ENCODE measurements around the gene YPEL1. TPM values are rescaled to one million over a fixed set of nuclear protein-coding genes. Genes with fewer than 3 reads are reported as not detected.

Gene YPEL1
- total and polyA plus RNA-seq, 12 donors: 0.84 to 19.4 (median 3.0) TPM

- no peak for DNase-seq
- Histone ChIP-seq H3K4me1 (replicated peaks in 1 of 2) (peaks cover 12 to 14% of the 10 kb centered on the region in 2 donors), H3K27ac (no peak overlapping the region), H3K27me3 (no peaks in the 10 kb centered on the region), H3K36me3 (replicated peaks in 1 of 2) (peaks cover 0 to 4% of the 10 kb centered on the region in 2 donors), H3K4me3 (no peak overlapping the region), H3K9me3 (replicated peaks in 1 of 3) (no peaks in the 10 kb centered on the region)
- 90 to 99% (median 95%) methylated on average over 7 of the region's 7 CpGs for WGBS, 4 donors
- TF ChIP-seq CTCF (IDR thresholded peaks at IDR 0.05) (no peak), POLR2A (IDR thresholded peaks at IDR 0.05) (no peak)
- intact Hi-C loops (cut with DNase I): no loop called here
Observed at GRCh38 chr22:21650280-21650679, 85.3 kb downstream of the YPEL1 start.

MicroRNAs within 50 kb of the gene (microRNA counts, 767-probe panel; counts per million panel counts)
- microRNA hsa-miR-130b-3p: 0 counts per million in 2 donors
- 0 counts per million in 2 donors for microRNA hsa-miR-301b

Small RNA genes within 50 kb of the gene (microRNA-seq; reads per million reads assigned to microRNA genes)
- gene MIR130B: 151 to 309 (median 306) reads per million in 3 donors
- 1.1 to 1.7 (median 1.3) reads per million in 3 donors for gene MIR301B

Small RNA genes within 50 kb of the gene (small RNA-seq; reads per million reads assigned to genes)
- gene MIR301B (1.5 to 1.9 reads per million in 2 donors), gene RN7SL280P (0 reads per million in 2 donors)

Other genes with a start within 250 kb of the YPEL1 start
- 1 to 10 TPM in 1 of 9 donors, under 1 TPM in 6, not detected in 2; 0.19 to 2.5 (median 0.28) TPM for gene RIMBP3C, start 184.3 kb downstream of the YPEL1 start, total RNA-seq
- gene RIMBP3C, start 184.3 kb downstream of the YPEL1 start, polyA plus RNA-seq: under 1 TPM in 1 of 3 donors, not detected in 2; 0.18 TPM
- gene UBE2L3, start 168.1 kb downstream of the YPEL1 start, total RNA-seq: 10 to 100 TPM; 48.5 to 79.7 (median 57.9) TPM
- gene UBE2L3, start 168.1 kb downstream of the YPEL1 start, polyA plus RNA-seq: 100 to 1,000 TPM in 1 of 3 donors, 10 to 100 TPM in 2; 64.0 to 142 (median 66.1) TPM
- gene YDJC, start 105.8 kb downstream of the YPEL1 start, total RNA-seq: 10 to 100 TPM in 8 of 9 donors, 1 to 10 TPM in 1; 8.9 to 33.6 (median 17.4) TPM
- gene YDJC, start 105.8 kb downstream of the YPEL1 start, polyA plus RNA-seq: 10 to 100 TPM in 2 of 3 donors, 1 to 10 TPM in 1; 2.5 to 36.2 (median 31.2) TPM
- under 1 TPM in 7 of 9 donors, not detected in 2; 0.19 to 0.50 (median 0.28) TPM for gene CCDC116, start 103.0 kb downstream of the YPEL1 start, total RNA-seq
- gene CCDC116, start 103.0 kb downstream of the YPEL1 start, polyA plus RNA-seq: 1 to 10 TPM in 1 of 3 donors, under 1 TPM in 1, not detected in 1; 0.77 to 1.9 TPM
- gene SDF2L1, start 93.5 kb downstream of the YPEL1 start, total RNA-seq: 10 to 100 TPM; 14.0 to 83.9 (median 27.4) TPM
- 10 to 100 TPM; 15.3 to 37.5 (median 19.1) TPM for gene SDF2L1, start 93.5 kb downstream of the YPEL1 start, polyA plus RNA-seq
- gene PPIL2, start 69.8 kb downstream of the YPEL1 start, total RNA-seq: 10 to 100 TPM; 32.2 to 58.1 (median 42.0) TPM
- gene PPIL2, start 69.8 kb downstream of the YPEL1 start, polyA plus RNA-seq: 10 to 100 TPM; 33.6 to 65.6 (median 61.7) TPM
- gene MAPK1, start 131.9 kb upstream of the YPEL1 start, total RNA-seq: 100 to 1,000 TPM in 5 of 9 donors, 10 to 100 TPM in 4; 63.3 to 201 (median 109) TPM
- 100 to 1,000 TPM in 1 of 3 donors, 10 to 100 TPM in 1, 1 to 10 TPM in 1; 9.6 to 142 (median 10.3) TPM for gene MAPK1, start 131.9 kb upstream of the YPEL1 start, polyA plus RNA-seq
- 10 to 100 TPM; 25.3 to 60.6 (median 45.3) TPM for gene PPM1F, start 217.1 kb upstream of the YPEL1 start, total RNA-seq
- gene PPM1F, start 217.1 kb upstream of the YPEL1 start, polyA plus RNA-seq: 10 to 100 TPM in 2 of 3 donors, 1 to 10 TPM in 1; 9.9 to 29.2 (median 20.1) TPM
- 10 to 100 TPM; 15.3 to 31.0 (median 24.0) TPM for gene TOP3B, start 247.0 kb upstream of the YPEL1 start, total RNA-seq
- 10 to 100 TPM in 2 of 3 donors, 1 to 10 TPM in 1; 8.5 to 31.8 (median 18.6) TPM for gene TOP3B, start 247.0 kb upstream of the YPEL1 start, polyA plus RNA-seq